Endodermal cell (in vitro differentiated cells): ENCODE results near the gene RASGRP3. TPM values are rescaled to one million over a fixed set of nuclear protein-coding genes. Genes with fewer than 3 reads are reported as not detected.

Experiments
- DNase-seq: peaks from one replicate; pipeline ENCODE4 v3.0.0-alpha.2; 2017
- H3K27ac ChIP-seq: 2 replicates; pipeline ENCODE4 v1.5.1; 2013; ENCODE audit warnings: mild to moderate bottlenecking, low read depth, low read length, moderate library complexity
- H3K27me3 ChIP-seq: 2 replicates; pipeline ENCODE4 v1.6.1; 2013; ENCODE audit warnings: mild to moderate bottlenecking, low read length, moderate library complexity; ENCODE audit not compliant: insufficient read depth, control insufficient read depth, poor library complexity, severe bottlenecking
- H3K36me3 ChIP-seq: 2 replicates; pipeline ENCODE4 v1.7.0; 2013; ENCODE audit warnings: mild to moderate bottlenecking, low read length, moderate library complexity; ENCODE audit not compliant: control insufficient read depth, insufficient read depth
- H3K4me1 ChIP-seq: one replicate; pipeline ENCODE4 v1.7.0; 2013; ENCODE audit warnings: low read length; ENCODE audit not compliant: control insufficient read depth, insufficient read depth
- H3K4me3 ChIP-seq: 2 replicates; pipeline ENCODE4 v1.5.1; 2013; ENCODE audit warnings: mild to moderate bottlenecking, low read length, moderate library complexity
- H3K9ac ChIP-seq: 2 replicates; pipeline ENCODE4 v1.6.1; 2013; ENCODE audit warnings: mild to moderate bottlenecking, low read length, moderate library complexity; ENCODE audit not compliant: poor library complexity, severe bottlenecking; ENCODE audit errors: extremely low read depth
- H3K9me3 ChIP-seq: 2 replicates; pipeline ENCODE4 v1.6.1; 2013; ENCODE audit warnings: mild to moderate bottlenecking, low read length, moderate library complexity; ENCODE audit not compliant: control insufficient read depth
- H3K27ac Mint-ChIP-seq: 2 replicates; pipeline ENCODE4 v1.8.0; 2020; ENCODE audit warnings: mixed read lengths
- H3K27me3 Mint-ChIP-seq: 2 replicates; pipeline ENCODE4 v1.8.0; 2021; ENCODE audit warnings: mild to moderate bottlenecking, mixed read lengths; ENCODE audit not compliant: insufficient read depth
- H3K36me3 Mint-ChIP-seq: 2 replicates; pipeline ENCODE4 v1.8.0; 2020; ENCODE audit warnings: low read depth, mixed read lengths
- H3K4me1 Mint-ChIP-seq: 2 replicates; pipeline ENCODE4 v1.8.0; 2020; ENCODE audit warnings: mixed read lengths
- H3K4me3 Mint-ChIP-seq: 2 replicates; pipeline ENCODE4 v1.8.0; 2020; ENCODE audit warnings: mild to moderate bottlenecking, moderate library complexity, mixed read lengths
- H3K9me3 Mint-ChIP-seq: 2 replicates; pipeline ENCODE4 v1.8.0; 2020; ENCODE audit warnings: mild to moderate bottlenecking, mixed read lengths
- CTCF ChIP-seq: fragments of 200-600 bp; sonication (generic); conservative IDR thresholded peaks from 2 replicates; pipeline ENCODE4 v1.5.0; 2021; ENCODE audit warnings: antibody characterized with exemption, mild to moderate bottlenecking
- WGBS, 2 experiments: methylation state at CpG; one replicate each; pipeline versions ENCODE4 v1.1.5 to v1.1.7; 2013; ENCODE audit warnings: missing lambda C conversion rate in 2 of 2, mixed read lengths in 1 of 2; ENCODE audit not compliant: insufficient coverage in 1 of 2, insufficient read length in 1 of 2; 5-methylcytosine and 5-hydroxymethylcytosine counted together
- total RNA-seq, 2 donors: library from RNA; stranded (reverse); fragmentation: NEBNext Ultra II Directional in 1 of 2; extraction: Animal tissue kit (Norgen Biotek cat#: 25700) in 1 of 2; gene quantifications; 2 replicates in 1 of 2; 3 replicates in 1 of 2; pipeline ENCODE4 v1.2.1, GENCODE V29; 2021

Gene RASGRP3
- total RNA-seq, 2 donors from 2014 or later, result 0.29 TPM; not detected in 1

GRCh38 chr2:33492399-33493134 is 16.1 kb downstream of the RASGRP3 start:
- Mint-ChIP-seq H3K27ac (no peak overlapping the region), H3K27me3 (peaks cover 2% of the 10 kb centered on the region), H3K4me3 (no peak overlapping the region), H3K4me1 (no peaks in the 10 kb centered on the region), H3K9me3 (no peaks in the 10 kb centered on the region), H3K36me3 (no peaks in the 10 kb centered on the region)
- Histone ChIP-seq H3K4me1 (no peaks in the 10 kb centered on the region), H3K27ac (no peak overlapping the region), H3K9me3 (no peaks in the 10 kb centered on the region), H3K9ac (no peak overlapping the region), H3K36me3 (no peaks in the 10 kb centered on the region), H3K4me3 (no peak overlapping the region), H3K27me3 (no peaks in the 10 kb centered on the region)
- 86 to 95% methylated on average over 6 of the region's 6 CpGs for WGBS, 2 experiments
- TF ChIP-seq CTCF, result no peak
- no peak for DNase-seq

- 92 to 98% methylated on average over 6 to 10 of the region's 10 CpGs for WGBS, 2 experiments
- H3K4me1 Mint-ChIP-seq, result no peaks in the 10 kb centered on the region
- no peak overlapping the region for H3K27ac Mint-ChIP-seq
- Histone ChIP-seq H3K9ac (no peak overlapping the region), H3K4me1 (no peaks in the 10 kb centered on the region), H3K9me3 (no peaks in the 10 kb centered on the region), H3K27ac (no peak overlapping the region), H3K27me3 (no peaks in the 10 kb centered on the region), H3K4me3 (no peak overlapping the region), H3K36me3 (no peaks in the 10 kb centered on the region)
- TF ChIP-seq CTCF, result no peak
- no peak for DNase-seq
- H3K27me3 Mint-ChIP-seq, result peaks cover 2% of the 10 kb centered on the region
- no peaks in the 10 kb centered on the region for H3K9me3 Mint-ChIP-seq
- no peak overlapping the region for H3K4me3 Mint-ChIP-seq
- no peaks in the 10 kb centered on the region for H3K36me3 Mint-ChIP-seq
Measured at GRCh38 chr2:33494155-33494779, 17.8 kb downstream of the RASGRP3 start.

DNA sequence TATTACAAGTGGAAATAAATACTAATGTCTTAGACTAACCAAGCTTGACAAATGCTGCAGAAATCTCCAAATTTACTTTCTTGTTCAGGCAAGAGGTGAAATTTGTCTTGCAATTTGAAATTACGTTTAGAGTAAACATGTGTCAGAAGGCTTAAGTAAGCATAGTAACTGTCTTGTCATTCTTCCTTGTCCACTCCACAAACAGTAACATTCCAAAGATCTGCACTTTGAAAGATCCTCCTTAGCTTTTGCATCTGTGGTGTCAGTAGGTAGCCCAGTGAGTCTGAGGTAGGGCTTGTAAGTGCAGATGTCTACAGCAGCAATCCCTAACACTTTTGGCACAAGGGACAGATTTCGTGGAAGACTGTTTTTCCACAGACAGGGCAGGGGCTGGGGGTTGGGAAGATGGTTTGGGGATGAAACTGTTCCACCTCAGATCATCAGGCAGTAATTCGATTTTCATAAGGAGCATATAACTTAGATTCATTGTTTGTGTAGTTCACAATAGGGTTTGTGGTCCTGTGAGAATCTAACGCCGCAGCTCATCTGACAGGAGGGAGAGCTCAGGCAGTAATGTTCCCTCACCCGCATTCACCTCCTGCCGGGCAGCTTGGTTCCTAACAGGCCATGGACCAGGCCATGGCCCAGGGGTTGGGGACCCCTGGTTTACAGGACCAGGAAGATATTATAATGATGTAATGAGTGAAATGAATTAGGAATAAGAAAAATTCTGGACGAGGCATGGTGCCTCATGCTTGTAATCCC is 18.6 kb downstream of the RASGRP3 start:
- no peaks in the 10 kb centered on the region for H3K9me3 ChIP-seq
- H3K9ac ChIP-seq, result no peak overlapping the region
- no peaks in the 10 kb centered on the region for H3K27me3 ChIP-seq
- H3K4me1 ChIP-seq, result no peaks in the 10 kb centered on the region
- H3K4me3 ChIP-seq, result no peak overlapping the region
- peaks cover 3% of the 10 kb centered on the region for H3K27me3 Mint-ChIP-seq
- H3K4me1 Mint-ChIP-seq, result no peaks in the 10 kb centered on the region
- H3K27ac ChIP-seq, result no peak overlapping the region
- H3K36me3 ChIP-seq, result no peaks in the 10 kb centered on the region
- H3K9me3 Mint-ChIP-seq, result no peaks in the 10 kb centered on the region
- WGBS, 2 experiments, result 86 to 90% methylated on average over 4 to 8 of the region's 8 CpGs
- no peaks in the 10 kb centered on the region for H3K36me3 Mint-ChIP-seq
- TF ChIP-seq CTCF, result no peak
- H3K4me3 Mint-ChIP-seq, result no peak overlapping the region
- H3K27ac Mint-ChIP-seq, result no peak overlapping the region
- DNase-seq, result no peak
